Right forelimb (tissue), 1 donor: Measurements from ENCODE around the gene PDAP1.
"Not testable (repeated sequence)": the region's sequence is repeated elsewhere in the genome, so short reads cannot be mapped to it uniquely, and the experiment has no call there.

Source experiments
- DNase-seq: peaks from one replicate; pipeline ENCODE4 v3.0.0-alpha.2; 2018

Gene PDAP1

DNA sequence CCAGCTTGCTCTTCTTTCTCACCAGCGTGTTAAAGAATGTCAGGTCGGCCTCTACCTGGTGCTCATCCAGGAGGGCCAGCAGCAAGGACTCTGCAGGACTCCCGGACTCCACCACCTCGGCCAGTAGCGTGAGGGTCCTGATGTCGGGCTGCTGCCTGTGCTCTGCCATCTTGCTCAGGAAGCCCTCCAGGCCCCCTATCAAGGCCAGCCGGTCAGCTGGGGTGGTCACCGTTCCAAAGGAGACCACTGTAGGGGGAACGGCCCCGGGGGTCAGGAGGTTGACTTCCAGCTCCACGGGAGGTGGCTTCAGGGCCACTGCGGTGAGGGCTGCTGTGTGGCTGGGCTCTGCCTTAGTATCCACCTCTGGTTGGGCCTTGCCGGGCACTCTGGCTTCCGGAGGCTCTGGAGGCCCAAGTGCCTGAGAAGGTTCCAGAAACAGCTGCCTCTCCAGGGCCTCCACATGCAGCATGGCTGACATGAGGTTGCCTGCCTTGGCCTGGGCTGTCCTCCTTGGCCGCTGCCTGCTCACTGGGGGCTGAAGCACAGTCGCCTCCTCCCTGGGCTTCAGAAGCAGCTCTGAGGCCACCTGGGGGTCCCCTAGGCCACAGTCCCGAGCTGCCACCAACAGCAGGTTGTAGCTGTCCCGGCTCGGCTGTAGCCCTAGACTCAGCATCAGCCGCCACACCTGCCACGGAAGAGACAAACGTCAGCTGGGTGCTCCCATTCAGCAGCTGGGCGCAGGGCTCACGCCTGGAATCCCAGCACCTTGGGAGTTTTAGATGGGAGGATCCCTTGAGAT, 16.7 kb upstream of the PDAP1 start:
- DNase-seq, result no peak

- no peak for DNase-seq
Observed at GRCh38 chr7:99422625-99423024, 14.2 kb upstream of the PDAP1 start.

DNA sequence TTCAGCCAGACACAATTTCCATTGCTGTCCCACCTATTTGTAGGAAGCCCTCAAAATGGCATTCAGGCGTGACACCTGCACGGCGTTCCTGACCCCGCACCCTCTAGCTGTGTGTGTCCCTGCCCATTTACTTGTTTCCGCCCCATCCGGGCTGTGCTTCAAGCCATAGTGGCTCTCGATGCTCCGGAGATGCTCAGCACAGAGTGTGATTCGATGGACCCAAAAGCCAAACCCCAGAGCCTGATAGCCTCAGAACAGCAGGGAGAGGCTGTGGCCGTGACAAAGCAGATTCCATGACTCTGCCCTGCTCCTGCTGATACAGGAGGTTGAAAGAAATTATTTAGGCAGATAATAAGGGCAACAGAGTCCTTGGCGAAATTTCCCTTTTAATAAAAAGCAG, 13.8 kb upstream of the PDAP1 start:
- DNase-seq, result no peak

DNA sequence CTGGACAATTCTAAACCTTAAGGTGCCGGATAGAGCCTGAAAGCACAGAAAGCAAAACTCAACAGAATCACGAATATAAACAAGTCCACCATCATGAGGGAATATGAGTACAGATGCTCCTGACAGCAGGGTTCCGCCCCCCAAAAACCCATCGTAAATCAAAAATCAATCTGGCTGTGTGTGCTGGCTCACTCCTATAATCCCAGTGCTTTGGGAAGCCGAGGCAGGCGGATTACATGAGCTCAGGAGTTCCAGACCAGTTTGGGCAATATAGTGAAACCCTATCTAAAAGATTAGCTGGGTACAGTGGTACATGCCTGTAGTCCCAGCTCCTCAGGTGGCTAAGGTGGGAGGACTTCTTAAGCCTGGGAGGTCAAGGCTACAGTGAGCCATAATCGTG, 12.6 kb upstream of the PDAP1 start:
- DNase-seq, result no peak

GRCh38 chr7:99420213-99420612, 11.8 kb upstream of the PDAP1 start:
- no peak for DNase-seq

GRCh38 chr7:99419323-99420021, 11.1 kb upstream of the PDAP1 start:
- DNase-seq, result no peak

DNA sequence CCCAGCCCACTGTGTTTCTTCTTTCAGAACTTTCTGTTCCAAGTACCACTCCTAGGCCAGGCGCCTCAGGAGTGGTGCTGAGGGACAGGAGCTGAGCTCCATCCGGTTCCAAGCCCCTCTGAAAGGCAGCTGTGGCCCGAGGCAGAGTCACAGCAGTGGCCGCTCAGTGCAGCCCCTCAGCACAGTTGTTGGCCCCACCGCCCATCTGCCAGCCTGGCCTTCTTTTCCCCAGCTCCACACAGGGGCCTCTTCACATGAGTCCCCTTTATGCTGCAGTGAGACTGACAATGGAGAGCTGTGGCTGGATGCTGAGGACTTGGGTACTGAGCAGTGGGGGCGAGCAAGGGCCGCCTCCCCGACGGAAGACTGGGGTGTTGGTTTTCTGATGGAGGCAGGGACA, 9.9 kb upstream of the PDAP1 start:
- no peak for DNase-seq

DNA sequence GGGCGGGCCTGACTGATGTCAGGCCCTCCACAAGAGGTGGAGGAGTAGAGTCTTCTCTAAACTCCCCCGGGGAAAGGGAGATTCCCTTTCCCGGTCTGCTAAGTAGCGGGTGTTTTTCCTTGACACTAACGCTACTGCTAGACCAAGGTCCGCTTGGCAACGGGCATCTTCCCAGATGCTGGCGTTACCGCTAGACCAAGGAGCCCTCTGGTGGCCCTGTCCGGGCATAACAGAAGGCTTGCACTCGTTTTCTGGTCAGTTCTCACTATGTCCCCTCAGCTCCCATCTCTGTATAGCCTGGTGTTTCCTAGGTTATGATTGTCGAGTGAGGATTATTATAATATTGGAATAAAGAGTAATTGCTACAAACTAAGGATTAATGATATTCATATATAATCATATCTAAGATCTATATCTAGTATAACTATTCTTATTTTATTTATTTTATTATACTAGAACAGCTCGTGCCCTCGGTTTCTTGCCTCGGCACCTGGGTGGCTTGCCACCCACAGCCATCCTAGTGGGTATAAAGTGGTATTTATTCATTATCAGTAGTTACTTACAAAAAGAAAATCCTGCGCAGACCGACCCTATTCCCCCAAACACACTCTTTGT, 7.2 kb upstream of the PDAP1 start:
- not testable (repeated sequence) for DNase-seq

GRCh38 chr7:99410635-99411034, 2.2 kb upstream of the PDAP1 start:
- no peak for DNase-seq

- no peak for DNase-seq
Observed at GRCh38 chr7:99409806-99410205, 1.4 kb upstream of the PDAP1 start.

DNA sequence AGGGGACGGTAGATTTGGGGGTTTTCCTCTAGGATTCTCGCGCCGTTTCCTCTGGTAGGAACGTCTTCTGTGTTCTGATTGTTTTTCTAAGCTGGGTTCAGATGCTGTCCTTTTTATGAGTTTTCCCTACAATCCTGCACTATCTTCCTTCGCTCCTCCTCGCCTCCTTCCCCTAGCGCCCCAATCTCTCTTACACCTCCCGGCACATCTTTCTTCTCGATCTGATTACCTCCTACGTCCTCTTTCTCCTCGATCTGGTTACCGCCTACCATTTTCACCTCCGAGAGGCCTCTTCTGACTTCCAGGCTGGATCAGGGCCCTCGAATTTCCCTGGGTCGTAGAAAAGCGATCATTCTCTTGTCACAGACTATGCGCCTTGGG, 785 bp upstream of the PDAP1 start:
- DNase-seq, result no peak

GRCh38 chr7:99407872-99408378, 472 bp downstream of the PDAP1 start:
- DNase-seq, result peak; percentile 63

- DNase-seq, result no peak
Observed at GRCh38 chr7:99406557-99406956, 1.8 kb downstream of the PDAP1 start.

DNA sequence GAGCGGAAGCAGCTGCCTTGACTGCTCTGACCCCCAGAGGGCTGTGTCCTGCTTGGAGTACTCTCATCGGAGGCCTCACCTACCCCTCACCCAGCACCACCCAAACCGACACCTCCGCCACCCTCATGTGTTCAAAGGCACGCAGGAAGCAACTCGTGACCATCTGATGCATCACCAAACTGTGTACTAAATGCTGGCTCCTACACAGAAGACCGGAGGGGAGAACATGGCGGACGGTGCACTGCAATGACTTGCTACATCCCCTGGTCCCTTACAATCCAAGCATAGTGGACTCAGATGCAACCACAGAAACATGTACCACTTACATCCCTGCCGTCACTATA, 3.4 kb downstream of the PDAP1 start:
- no peak for DNase-seq

DNA sequence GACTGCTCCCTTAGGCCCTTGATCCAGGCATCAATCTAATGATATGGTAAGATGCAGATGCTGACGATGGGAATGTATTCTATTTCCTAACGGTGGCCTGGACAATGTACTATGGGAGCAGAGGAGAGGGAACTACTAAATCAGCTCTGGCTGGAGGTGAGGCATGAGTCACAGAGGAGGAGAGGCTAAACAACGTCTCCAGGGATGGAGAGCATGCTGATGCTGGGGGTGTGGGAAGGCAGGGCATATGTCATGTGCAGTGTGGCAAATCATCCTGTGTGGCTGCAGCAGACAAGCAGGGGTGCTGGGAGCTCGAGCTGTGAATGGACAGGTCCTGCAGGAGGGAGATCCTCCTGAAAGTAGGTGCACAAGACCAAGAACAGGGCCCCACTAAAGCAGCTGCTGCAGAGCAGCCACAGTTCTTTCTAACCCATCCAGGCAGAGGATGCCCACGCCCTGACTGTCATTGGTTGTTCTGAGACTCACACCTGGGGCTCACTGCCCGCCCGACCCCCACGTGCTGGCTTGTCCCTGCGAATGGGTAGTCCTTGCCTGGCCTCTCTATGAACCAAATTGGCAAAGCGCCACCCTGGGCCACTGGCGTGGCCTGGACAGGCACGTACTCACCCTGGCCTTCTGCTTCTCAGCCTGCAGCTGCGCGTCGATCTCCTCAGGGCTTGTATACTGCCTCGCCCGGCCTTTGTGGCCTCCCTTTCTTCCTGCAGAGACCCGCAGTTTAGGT, 4.0 kb downstream of the PDAP1 start:
- DNase-seq, result no peak

DNA sequence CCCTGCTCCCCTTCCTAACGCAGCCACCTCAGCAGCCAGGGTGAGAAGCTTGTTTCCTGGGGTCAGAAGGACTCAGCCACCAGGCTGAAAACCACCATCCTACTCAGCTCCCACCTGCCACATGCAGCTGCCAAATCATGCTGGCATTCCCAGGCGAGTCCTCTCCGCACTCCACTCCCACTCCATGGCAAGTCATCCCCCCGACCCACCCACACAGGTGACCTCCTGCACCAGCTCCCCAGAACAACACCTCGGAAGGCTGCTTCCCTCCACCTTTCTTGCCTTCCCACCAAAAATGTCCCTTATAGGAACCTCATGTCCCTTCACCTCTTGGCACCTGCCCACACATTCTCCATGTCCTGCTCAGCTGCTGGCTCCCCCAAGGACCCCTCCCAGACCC, 4.6 kb downstream of the PDAP1 start:
- no peak for DNase-seq

DNA sequence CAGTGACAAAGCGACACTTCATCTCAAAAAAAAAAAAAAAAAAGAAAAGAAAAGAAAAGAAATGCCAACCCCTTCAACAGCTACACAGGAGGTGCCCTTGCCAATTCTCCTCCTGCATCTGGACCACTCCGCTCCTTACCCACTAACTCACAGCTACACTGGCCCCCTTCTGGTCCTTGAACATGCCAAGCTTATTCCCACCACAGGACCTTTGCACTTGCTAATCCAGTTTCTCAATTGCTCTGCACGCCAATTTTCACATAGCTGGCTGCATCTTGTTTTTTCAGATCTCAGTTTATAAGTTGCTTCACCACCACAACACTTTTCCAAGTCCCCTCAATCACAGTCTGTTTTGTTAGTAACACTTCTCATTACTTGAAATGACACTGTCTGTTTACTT, 5.5 kb downstream of the PDAP1 start:
- no peak for DNase-seq

- DNase-seq, result no peak
Observed at GRCh38 chr7:99399597-99399996, 8.8 kb downstream of the PDAP1 start.

DNA sequence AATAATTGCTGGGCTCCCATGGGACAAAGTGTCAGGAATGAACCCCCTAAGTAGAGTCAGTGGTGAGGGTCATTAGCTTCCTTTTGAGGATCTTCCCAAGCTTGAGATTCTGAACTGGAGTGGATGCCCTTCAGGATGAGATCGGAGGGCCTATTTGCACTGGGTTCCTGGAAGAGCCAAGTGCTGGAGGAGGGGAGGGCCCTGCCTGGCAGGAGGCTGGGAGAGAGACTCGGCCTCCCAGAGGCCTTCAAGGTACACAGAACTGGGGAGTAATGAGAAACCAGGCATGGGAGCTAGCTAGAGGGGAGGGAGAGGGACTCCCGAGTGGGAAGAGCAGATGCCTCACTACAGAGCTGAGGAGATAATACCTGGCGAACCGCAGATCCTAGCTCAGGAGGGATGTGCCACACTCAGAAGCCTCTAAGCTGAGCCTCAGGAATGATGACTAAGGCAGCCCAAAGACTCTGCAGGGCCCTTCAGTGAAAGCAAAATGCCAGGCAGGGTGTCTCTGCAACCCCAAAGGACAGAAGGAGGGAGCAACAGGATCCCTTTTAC, 9.4 kb downstream of the PDAP1 start:
- DNase-seq, result no peak

- no peak for DNase-seq
Observed at GRCh38 chr7:99397297-99397983, 11.0 kb downstream of the PDAP1 start.

DNA sequence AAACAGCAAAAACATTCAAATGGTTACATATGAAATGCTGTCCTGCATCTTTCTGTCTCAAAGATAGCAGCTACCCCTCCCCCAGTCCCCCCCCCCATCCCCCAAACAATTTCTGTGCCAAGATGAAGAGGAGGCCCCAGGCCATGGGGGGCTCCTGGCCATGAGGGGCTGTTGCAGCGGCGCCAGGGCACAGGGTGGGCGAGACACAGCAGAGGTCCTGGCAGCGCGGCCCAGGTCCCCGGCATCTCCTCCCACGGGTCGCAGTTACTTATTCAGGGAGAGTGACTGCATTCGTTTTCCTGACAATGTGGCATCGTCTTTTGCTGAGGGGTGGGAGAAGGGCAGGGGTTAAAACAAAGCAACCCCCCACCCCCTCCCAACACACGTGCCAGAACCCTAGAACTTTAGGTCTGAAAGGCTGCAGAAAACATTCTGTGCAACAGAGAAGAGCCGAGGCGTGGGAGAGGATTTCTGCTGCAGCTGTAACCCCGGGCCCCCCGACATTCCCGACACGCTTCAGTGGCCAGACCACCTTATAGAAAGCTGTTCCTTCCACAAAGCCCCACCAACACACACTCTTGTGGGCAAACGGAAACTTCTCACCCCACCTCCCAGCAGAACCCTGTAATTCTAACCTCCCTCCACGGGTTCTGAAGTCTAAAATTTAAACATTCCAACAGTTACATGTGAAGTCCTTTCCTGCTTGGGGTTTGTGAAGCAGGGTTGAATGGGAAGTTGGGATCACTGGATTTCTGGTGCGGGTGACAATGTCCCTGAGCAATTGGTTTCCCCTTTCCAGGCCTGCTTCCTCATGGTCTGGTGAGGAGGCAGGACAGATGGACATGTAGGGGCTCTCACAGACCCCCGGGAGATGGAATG, 11.7 kb downstream of the PDAP1 start:
- no peak for DNase-seq
